HL-60/S4 treated with retinoic acid at 250 ng/mL for 4 days and 3 days (cell line): ENCODE data around the gene SLX1A.
"Not testable (repeated sequence)": the region's sequence is repeated elsewhere in the genome, so short reads cannot be mapped to it uniquely, and the experiment has no call there.

Experiments used
- in situ Hi-C: fragments of 300-500 bp; cut with MboI; formaldehyde crosslinking; loops from 2 replicates; pipeline ENCODE4 v1.7.0; 2022; ENCODE audit warnings: low sequenced_read_pairs

Gene SLX1A

DNA sequence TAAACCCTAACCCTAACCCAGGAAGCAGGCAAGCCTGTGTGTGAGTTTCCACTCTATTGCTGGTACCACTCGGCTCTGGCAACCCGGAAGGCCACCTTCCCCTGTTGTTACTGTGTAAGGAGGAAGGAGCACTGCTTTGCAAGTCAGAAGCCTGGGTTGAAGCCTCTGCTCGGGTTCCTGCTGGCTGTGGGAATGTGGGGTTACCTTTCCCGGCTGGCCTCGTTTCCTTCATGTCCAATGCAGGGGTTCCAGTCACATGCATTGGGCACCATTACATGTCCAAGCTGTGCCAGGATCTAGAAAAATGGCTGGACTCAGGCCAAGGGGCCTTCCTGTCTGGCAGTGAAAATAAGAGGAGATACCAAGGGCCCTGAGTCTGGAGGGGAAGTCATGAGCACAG lies 23.4 kb downstream of the SLX1A start:
- in situ Hi-C loops = not testable (repeated sequence)
